Measurements from ENCODE around the gene HOXA3. TPM values are rescaled to one million over a fixed set of nuclear protein-coding genes. Genes with fewer than 3 reads are reported as not detected.

Gene HOXA3
- total RNA-seq, 1 experiment from 2014 or later, result not detected

GRCh38 chr7:27145914-27146412 lies 6.4 kb downstream of the HOXA3 start:
- TF ChIP-seq TEAD4 (CRISPR knock-in tag; IDR thresholded peaks at IDR 0.05) (no peak), E2F1 (CRISPR knock-in tag; IDR thresholded peaks at IDR 0.05) (no peak), CREB1 (CRISPR knock-in tag; IDR thresholded peaks at IDR 0.05) (no peak), STAT6 (CRISPR knock-in tag; conservative IDR thresholded peaks at IDR 0.05; ENCODE audit: low read depth) (no peak), GTF2I (CRISPR knock-in tag; conservative IDR thresholded peaks at IDR 0.05) (no peak), NR2C2 (CRISPR knock-in tag; IDR thresholded peaks at IDR 0.05) (no peak), ZNF232 (CRISPR knock-in tag; IDR thresholded peaks at IDR 0.05) (no peak), EMX1 (CRISPR knock-in tag; IDR thresholded peaks at IDR 0.05) (no peak)
- ChIA-PET POLR2A (no interaction called here), CTCF (interaction anchor here (1.0 to 3.5 kb wide), 4 partner anchors 15 to 34 kb away, joined by 3 to 46 read pairs (median 5); no protein-coding TSS in a partner anchor)
- H3K9me3 Mint-ChIP-seq, result no peaks in the 10 kb centered on the region
- H3K27ac Mint-ChIP-seq, result no peak overlapping the region
- no peaks in the 10 kb centered on the region for H3K36me3 Mint-ChIP-seq
- peaks cover 100% of the 10 kb centered on the region for H3K27me3 Mint-ChIP-seq (ENCODE audit: low read depth)
- DNase-seq (ENCODE audit: low spot score) (no peak), ATAC-seq (no peak)
- H3K4me3 Mint-ChIP-seq, result no peak overlapping the region
- peaks cover 27% of the 10 kb centered on the region for H3K4me1 Mint-ChIP-seq

- DNase-seq (ENCODE audit: low spot score) (peak; percentile 20), ATAC-seq (no peak)
- 0 out of 2 replicates have a peak overlapping the region, but pooled peaks have one; percentile 20 for H3K4me3 Mint-ChIP-seq
- H3K36me3 Mint-ChIP-seq, result no peaks in the 10 kb centered on the region
- TF ChIP-seq ATF6 (CRISPR knock-in tag; IDR thresholded peaks at IDR 0.05) (no peak), ZNF396 (CRISPR knock-in tag; IDR thresholded peaks at IDR 0.05; ENCODE audit: borderline replicate concordance) (no peak), ZNF138 (CRISPR knock-in tag; conservative IDR thresholded peaks at IDR 0.05) (no peak), TEAD1 (CRISPR knock-in tag; IDR thresholded peaks at IDR 0.05) (no peak), MYBL2 (CRISPR knock-in tag; IDR thresholded peaks at IDR 0.05) (no peak), ZNF423 (CRISPR knock-in tag; IDR thresholded peaks at IDR 0.05) (no peak), CDX4 (CRISPR knock-in tag; IDR thresholded peaks at IDR 0.05; ENCODE audit: borderline replicate concordance) (no peak), ZNF263 (CRISPR knock-in tag; IDR thresholded peaks at IDR 0.05; ENCODE audit: low read depth) (no peak), PRRX2 (CRISPR knock-in tag; IDR thresholded peaks at IDR 0.05) (no peak)
- H3K27me3 Mint-ChIP-seq (ENCODE audit: low read depth), result peaks cover 100% of the 10 kb centered on the region
- no peaks in the 10 kb centered on the region for H3K9me3 Mint-ChIP-seq
- CTCF ChIA-PET, result interaction anchor here (1.2 to 2.5 kb wide), 7 partner anchors 14 to 768 kb away, joined by 3 to 7 read pairs (median 5); no protein-coding TSS in a partner anchor
- POLR2A ChIA-PET, result no interaction called here
- peaks cover 24% of the 10 kb centered on the region for H3K4me1 Mint-ChIP-seq
- no peak overlapping the region for H3K27ac Mint-ChIP-seq
Measured at GRCh38 chr7:27145165-27145913, 7.0 kb downstream of the HOXA3 start.

Measured in WTC11 (cell line).